Activated CD4-positive, alpha-beta T cell treated with anti-CD3 and anti-CD28 coated beads, Interleukin-2, amount 50 U/mL, for 16 hours (primary cell): ENCODE measurements around the gene EXTL2.
"Not testable (repeated sequence)": the region's sequence is repeated elsewhere in the genome, so short reads cannot be mapped to it uniquely, and the experiment has no call there.

Experiments used
- DNase-seq: peaks from one replicate; pipeline ENCODE4 v3.0.0-alpha.2; 2020

Gene EXTL2, protein sequence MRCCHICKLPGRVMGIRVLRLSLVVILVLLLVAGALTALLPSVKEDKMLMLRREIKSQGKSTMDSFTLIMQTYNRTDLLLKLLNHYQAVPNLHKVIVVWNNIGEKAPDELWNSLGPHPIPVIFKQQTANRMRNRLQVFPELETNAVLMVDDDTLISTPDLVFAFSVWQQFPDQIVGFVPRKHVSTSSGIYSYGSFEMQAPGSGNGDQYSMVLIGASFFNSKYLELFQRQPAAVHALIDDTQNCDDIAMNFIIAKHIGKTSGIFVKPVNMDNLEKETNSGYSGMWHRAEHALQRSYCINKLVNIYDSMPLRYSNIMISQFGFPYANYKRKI

GRCh38 chr1:100894603-100895539 is at the start of gene EXTL2:
EXTL2 (minus strand) TSS chr1:100894842; CDS start chr1:100888757, 6,085 bp downstream.
- DNase-seq: peak; percentile 64

- DNase-seq: no peak
These were observed 48.9 kb upstream of the EXTL2 start for GRCh38 chr1:100943533-100943932.

DNA sequence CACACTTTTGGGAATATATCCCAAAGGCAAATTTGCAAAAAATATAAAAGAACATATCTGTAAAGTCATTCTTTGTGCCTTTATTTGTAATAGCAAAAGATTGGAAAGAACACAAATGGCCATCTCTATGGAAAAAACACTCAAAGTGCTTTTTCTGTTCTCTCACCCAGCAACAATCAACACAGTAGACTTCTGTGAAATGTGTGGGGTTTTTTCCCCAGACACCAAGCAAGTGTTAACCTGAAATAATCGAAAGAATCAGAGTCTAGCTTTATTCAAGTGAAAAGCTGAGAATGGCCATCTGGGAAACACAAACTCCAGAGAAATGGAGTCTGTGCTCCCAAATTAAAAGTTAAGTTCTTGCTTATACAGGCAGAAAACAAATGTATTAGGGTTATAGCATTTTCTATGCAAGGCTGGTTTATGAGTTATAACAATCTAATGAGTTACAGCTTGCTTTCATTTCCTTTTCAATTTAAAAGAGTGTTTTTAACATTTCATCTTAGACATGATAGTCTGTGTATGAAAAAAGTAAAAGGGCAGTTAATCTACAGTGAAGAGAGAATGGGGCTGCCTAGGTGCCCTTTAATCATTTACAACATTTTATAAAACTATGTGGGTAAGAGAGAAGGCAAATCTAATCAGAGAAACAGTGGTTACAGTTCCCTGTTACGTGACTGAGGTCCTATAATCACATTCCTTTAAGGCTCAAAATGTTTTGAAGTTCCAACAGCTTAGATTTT is 47.8 kb upstream of the EXTL2 start:
- no peak for DNase-seq

DNA sequence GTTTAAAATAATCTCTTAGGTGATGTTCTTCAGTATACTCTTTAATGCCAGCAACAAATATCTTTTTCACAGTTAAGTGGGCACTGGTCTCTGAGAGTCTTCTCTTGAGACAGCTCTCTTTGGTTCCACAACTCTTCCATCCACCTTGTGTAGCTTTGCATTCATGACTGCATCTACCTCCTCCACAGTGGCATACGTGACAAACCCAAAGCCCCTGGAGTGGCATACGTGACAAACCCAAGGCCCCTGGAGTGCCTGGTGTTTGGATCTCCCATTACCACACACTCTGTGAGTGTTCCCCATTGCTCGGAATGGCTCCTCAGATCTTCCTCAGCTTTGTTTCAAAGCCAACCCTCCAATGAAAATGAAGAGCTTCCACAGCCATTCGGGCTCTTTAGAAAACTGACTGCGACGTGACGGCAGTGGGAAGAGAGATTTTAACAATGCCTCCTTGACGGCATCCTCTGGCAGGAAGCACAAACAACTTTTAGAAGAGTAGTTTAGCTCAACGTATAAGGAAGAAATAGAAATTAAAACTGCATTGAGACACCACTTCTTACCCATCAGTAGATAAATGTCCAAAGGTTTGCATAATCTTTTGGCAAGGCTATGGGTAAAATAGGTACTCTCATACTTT is 47.1 kb upstream of the EXTL2 start:
- no peak for DNase-seq

- DNase-seq: peak; percentile 85
These were observed 46.5 kb upstream of the EXTL2 start for GRCh38 chr1:100941098-100941527.

DNA sequence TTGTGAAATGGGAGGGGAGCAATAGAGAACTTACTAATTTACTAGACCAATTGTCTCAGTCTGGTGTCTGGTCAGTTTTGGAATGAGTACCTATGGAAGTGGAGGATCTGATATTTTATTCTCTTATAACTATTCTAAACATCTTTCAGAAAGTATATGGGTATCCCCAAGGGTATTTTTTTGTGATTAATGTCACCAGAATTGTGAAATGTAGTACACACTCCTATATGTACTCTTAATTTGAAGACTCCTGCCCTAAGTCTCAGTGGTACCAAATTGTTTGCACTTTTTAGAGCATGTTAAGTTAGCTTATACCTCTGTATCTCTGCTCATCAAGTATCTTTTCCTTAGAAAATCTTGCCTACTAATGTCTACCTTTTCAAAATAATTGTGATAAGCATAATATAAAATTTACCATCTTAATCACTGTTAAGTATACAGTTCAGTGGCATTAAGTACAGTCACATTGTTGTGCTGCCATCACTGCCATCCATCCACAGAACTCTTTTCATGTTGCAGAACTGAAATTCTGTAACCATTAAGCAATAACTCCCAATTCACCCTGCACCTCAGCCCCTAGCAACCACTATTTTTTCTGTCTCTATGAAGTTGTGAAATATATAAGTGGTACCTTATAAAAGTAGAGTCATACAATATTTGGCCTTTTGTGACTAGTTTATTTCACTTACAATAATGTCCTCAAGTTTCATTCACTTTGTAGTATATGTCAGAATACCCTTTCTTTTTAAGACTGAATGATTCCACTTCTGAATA is 41.7 kb upstream of the EXTL2 start:
- DNase-seq: no peak

DNA sequence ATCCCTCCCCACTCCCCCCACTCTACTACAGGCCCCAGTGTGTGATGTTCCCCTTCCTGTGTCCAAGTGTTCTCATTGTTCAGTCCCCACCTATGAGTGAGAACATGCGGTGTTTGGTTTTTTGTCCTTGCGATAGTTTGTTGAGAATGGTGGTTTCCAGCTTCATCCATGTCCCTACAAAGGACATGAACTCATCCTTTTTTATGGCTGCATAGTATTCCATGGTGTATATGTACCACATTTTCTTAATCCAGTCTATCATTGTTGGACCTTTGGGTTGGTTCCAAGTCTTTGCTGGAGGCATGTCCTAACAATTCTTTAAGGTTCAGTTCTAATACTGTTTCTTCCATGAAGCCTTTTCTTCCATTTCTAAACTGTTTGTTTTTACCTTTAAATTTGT is 38.9 kb upstream of the EXTL2 start:
- not testable (repeated sequence) for DNase-seq

- no peak for DNase-seq
These were observed 37.1 kb upstream of the EXTL2 start for GRCh38 chr1:100931716-100932115.

GRCh38 chr1:100930494-100930893 is 35.9 kb upstream of the EXTL2 start:
- no peak for DNase-seq

DNA sequence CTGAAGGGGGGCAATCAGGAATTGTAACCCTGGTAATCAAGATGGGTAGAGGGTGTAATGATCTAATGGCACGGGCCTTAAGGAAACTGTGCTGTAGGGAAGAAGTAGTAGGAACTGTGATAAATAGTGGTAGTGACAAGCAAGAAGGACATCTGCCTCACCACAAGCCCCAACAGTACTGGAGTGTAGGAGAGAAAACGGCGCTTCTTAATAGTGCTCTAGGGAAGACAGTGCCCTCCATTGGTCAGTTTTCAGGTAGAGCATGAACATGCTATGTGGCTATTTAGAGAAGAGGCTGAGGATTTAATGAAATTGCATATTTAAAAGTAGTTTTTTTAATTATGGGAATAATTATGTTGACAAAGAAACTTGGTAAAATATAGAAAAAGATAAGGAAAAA is 33.5 kb upstream of the EXTL2 start:
- no peak for DNase-seq

DNA sequence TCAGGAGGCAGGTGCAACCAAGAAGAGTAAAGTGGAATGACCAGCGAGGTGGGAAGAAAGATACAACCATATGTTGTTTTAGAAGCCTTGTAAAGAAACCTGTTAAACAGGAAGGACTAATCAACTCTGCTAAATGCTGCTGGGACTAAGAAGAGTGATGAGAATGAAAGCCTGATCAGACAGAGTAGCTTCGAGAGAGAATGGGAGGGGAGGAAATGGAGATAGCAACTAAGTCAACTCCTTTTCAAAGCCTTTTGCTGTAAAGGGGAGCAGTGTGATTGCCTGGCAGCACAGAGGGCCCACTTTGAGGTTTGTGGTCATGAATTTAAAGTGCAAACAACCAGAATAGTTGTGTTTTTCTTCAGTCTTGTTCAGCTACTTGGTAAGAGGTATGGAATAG is 32.6 kb upstream of the EXTL2 start:
- peak; percentile 38 for DNase-seq

DNA sequence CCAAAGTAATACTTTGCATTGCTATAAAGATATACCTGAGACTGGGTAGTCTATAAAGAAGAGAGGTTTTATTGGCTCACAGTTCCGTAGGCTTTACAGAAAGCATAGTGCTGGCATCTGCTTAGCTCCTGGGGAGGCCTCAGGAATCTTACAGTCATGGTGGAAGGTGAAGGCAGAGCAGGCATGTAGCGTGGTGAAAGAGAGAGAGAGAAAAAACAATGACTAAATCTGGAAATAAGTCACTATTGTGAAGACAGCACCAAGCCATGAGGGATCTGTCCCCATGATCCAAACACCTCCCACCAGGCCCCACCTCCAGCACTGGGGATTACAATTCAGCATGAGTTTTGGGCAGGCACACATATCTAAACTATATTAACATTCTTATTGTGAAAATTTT is 31.6 kb upstream of the EXTL2 start:
- no peak for DNase-seq

GRCh38 chr1:100924991-100925390 is 30.3 kb upstream of the EXTL2 start:
- no peak for DNase-seq

DNA sequence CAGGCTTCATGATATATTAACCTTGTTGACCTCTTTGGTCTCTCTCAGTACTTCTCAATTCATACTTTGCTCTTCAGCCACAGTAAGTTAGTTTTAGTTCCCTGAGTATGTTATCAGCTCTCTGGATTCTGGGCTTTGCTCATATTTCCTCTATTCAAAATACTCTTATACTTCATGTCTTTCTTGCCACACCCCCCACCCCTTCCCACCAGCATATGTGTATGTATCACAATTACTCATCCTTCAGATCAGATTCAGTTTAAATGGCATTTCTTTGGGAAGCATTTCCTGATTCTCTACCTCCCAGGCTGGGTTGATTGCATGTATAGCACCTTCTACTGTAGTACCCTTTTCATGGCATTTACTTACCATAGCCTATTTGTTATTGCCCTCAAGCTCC is 29.6 kb upstream of the EXTL2 start:
- no peak for DNase-seq

- peak; percentile 62 for DNase-seq
These were observed 26.6 kb upstream of the EXTL2 start for GRCh38 chr1:100921110-100921706.

GRCh38 chr1:100912019-100912418 is 17.4 kb upstream of the EXTL2 start:
- no peak for DNase-seq

GRCh38 chr1:100909018-100909417 is 14.4 kb upstream of the EXTL2 start:
- DNase-seq: no peak

GRCh38 chr1:100907887-100908286 is 13.2 kb upstream of the EXTL2 start:
- no peak for DNase-seq

DNA sequence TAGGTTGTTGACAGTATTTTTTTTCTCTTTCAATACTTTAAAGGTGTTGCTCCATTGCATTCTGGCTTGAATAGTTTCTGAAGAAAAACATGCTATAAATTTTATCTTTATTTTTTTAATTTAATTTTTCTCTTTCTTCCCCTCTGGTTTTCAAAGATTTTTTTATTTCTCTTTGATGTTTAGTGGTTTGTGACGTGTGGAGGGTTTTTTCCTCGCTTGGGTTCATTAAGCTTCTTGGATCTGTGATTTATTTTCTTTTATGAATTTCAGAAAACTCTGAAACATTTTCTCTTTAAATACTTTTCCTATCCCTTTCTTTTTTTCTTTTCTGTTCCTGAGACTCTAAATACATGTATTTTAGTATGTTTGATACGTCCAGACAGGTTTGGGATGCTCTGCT is 10.5 kb upstream of the EXTL2 start:
- no peak for DNase-seq

DNA sequence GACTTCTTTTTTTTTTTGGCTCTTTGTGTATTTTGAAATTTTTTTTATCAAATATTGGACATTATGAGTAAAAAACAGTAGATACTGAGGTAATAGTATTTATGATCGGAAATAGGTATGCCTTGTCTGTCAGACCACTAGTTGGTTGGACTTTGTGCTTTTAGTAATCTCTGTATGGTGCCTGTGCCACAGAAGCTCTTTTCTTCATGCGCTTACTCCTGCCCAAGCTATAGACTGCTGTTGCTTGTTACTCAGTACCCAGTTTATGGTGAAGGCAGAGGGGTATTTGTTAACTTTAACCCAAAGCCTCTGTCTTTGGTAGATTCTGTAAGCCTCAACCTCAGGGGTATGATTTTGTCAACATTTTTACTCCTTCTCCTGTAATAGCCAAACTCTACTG is 9.9 kb upstream of the EXTL2 start:
- no peak for DNase-seq

DNA sequence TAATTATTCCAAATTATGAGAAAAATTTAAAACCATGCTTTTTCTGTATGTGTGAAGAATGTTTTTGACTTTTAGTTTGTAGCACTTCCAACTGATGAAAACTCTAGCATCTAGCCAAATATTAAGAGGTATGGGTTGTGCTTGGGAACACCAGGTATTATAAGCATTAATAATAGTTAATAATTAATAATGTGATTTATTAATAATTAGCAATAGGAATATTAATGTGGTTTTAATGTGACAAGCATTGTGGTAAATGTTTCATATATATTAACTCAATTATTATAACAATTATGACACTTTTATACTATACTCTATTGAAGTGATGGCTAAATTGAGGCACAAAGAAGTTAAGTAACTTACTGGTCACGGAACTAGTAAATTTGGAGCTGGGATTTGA is 9.1 kb upstream of the EXTL2 start:
- no peak for DNase-seq

GRCh38 chr1:100902365-100902764 is 7.7 kb upstream of the EXTL2 start:
- DNase-seq: no peak
